NCI-H2081 treated with DMSO at 0.1 percent for 48 hours (cell line): ENCODE data around the gene NPW.
"Not testable (repeated sequence)": the region's sequence is repeated elsewhere in the genome, so short reads cannot be mapped to it uniquely, and the experiment has no call there.

Source experiments
- DNase-seq: peaks from one replicate; lab custom pipeline; 2025; lab: John Stamatoyannopoulos, UW

The NPW gene

DNA sequence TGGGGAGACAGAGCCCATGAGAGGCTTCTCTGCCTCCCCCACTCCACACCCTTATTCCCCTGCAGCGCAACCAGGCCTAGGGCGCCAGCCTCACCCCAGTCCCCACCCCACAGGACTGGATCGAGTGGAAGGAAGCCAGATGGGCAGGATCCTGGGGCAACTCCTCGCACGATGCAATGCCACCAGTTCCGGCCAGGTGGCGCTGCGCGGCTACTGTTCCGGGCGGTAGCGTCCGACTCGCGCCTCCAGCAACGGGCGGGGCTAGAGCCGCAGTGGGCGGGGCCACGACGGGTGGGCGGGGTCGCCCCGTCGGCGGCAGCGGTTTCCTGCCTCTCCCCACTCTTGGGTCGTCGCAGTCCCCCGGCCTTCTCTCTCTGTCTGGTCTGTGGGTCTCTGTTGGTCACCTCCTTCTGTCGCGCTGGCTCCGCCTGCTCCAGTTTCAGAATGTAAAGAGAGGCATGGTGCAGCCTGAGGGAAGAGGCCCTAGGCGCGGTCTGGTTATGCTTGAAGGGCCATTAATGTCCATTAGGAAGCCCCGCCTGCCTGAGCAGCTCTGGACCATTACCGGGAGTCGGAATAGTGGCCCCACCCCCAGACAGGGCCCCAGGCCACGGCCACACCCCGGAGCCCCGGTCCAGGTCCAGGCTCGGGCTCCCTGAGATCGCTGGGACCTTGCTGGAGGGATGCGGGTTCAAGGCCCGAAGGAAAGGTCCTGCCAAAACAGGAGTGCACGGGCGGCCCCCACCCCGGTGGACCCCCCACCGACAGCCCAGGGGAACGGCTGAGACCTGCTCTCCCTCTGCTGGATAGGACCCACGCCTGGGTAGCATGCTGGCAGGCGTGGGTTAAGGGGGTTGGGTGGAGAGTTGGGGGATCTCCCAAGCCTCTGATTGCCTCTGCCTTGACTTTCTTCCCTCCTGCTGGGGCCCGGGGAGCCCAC is 3.8 kb downstream of the NPW start:
- no peak for DNase-seq

DNA sequence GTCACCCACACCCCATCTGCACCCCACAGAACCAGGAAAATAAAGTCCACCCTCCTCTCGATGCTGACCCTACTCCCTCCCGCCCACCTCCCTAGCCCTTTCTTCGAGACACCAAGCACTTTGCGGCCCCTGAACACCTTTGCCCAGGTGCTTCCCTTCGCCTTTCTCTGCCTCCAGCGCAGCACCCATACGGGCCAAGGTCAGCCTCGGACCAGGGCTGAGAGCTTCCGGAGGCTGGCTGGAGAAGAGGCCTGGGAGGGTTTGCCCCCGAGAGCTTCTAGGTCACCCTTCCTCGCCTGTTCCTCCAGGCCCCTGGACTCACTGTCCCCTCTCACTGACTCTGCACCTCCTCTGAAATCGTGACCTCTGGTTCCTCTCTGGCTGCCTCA is 4.4 kb downstream of the NPW start:
- no peak for DNase-seq

DNA sequence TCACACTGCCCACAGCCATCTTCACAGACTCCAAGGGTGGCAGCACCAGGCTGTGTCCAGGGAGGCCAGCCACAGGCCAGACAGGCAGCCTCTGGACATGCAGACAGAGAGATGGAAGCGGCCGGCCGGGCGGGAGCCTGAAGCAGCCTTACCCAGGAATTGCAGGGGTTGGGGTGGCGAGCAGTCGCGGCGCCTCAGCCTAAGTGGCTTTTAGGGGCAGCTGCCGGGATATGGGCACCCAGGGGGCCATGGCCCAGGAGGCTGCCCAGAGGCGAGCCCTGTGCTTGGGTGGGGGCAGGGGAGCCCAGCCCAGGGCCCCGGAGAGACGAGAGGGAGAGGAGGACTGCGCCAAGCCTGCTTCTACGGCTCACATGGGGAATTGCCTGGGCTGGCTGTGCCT is 5.7 kb downstream of the NPW start:
- no peak for DNase-seq

DNA sequence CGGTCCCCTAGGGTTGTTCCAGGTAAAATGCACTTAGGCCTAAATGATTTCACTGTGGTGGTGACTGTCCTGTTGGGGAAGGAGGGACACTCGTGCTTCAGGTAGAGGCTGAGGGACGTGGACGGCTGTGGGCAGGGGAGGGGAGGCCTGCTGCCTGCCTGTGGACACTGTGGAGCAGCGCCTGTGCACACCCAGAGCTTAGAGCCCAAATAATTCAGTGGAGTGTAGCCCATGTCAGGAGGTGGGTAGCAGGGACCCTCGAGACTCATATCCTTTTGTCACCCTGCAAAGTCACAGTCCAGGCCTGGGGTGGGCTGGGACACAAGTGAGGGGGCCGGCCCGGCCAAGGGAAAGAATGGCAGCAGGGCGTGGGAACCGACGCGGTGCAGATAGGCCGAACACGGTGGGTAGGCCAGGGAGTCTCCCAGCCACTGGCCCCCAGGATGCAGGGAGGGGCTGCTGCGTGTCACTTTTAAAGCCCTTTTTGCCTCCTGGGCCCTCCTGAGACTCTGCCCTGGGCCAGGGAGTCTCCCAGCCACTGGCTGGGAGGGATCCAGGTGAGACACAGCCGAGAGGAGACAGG is 6.4 kb downstream of the NPW start:
- no peak for DNase-seq

DNA sequence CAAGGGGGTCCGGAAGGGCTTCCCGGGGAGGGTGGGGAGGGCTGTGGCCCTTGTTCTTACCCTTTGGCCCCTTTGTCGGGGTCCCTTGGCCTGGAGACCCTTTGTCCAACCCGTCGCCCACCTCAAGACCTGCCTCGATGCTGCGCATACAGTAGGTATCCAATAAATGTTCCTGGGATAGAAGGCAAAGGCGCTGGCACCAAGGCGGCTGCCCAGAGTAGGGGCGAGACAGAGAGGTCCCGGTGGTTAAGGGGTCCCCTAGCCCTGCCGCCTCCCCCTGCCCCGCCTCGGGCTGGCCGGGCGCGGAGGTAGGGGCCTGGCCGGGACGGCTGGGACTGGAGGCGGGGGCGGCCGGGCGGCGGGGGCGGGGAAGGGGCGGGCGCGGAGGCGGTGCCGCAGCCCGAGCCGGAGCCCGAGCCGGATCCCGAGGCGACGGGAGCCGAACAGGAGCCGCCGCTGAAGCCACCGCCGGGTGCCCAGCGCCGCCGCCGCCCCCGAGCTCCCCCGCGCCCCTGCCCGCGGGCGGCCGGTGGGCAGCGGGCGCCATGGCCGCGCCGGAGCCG is 7.0 kb downstream of the NPW start, which contains the start of gene NHERF2:
NHERF2 (plus strand) TSS at position 442 of the 563 bp plus-strand sequence; CDS start at position 546, 104 bp downstream.
- DNase-seq = no peak

DNA sequence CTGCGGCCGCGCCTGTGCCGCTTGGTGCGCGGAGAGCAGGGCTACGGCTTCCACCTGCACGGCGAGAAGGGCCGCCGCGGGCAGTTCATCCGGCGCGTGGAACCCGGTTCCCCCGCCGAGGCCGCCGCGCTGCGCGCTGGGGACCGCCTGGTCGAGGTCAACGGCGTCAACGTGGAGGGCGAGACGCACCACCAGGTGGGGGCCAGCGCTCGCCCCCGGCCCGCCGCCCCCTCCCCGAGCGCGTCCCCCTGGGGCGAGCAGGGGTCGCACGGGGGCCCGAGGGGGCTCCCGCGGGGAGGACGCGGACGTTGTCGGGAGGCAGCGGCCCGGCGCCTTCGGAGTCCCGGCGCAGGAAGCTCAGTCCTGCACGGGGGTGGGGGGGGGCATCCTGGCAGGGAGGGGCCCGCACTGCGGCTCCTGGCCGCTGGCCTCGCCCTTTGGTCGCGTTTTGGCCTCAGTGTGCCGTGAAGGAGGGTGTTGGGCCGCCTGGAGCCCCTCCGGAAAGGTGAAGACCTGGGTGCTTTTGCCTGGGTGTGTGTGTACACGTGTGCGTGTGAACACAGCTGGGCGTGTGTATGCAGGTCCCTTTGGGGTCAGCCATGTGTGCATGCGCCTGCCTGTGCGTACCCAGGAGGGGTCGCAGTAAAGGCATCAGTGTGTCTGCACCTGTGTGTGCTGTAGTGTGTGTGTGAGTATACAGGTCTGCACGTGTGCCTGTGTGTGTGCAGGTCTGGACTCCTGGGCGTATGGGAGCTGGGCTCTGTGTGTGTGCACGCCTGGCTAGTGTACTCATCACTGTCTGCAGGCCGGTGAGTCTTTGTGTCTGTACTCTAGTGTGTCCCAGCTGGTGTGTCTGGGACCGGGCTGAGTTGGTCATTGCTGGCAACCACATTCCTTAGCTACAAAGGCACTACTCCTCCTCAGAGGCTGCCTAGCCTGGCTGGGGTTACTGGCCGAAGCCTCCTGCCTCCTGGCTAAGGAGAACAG is 7.7 kb downstream of the NPW start:
- DNase-seq = no peak

DNA sequence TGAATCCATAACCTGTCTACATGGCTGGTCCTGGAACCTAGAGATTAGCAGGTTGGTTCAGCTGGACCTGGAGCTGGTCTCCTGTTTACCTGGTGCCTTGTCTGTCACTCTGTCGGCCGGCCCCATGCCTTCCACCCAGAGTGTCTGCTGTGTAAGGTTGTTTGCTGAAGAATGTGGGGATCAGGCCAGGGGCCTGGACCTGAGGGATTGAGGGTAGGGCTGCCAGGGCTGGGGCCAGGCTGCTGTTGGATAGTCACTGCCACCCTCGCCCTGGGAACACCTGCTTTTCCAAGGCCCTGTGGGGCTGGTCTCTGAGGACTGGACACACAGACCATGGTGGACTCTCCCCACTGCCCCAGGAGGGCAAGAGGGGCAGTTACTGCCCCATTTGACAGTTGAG is 8.6 kb downstream of the NPW start:
- no peak for DNase-seq

DNA sequence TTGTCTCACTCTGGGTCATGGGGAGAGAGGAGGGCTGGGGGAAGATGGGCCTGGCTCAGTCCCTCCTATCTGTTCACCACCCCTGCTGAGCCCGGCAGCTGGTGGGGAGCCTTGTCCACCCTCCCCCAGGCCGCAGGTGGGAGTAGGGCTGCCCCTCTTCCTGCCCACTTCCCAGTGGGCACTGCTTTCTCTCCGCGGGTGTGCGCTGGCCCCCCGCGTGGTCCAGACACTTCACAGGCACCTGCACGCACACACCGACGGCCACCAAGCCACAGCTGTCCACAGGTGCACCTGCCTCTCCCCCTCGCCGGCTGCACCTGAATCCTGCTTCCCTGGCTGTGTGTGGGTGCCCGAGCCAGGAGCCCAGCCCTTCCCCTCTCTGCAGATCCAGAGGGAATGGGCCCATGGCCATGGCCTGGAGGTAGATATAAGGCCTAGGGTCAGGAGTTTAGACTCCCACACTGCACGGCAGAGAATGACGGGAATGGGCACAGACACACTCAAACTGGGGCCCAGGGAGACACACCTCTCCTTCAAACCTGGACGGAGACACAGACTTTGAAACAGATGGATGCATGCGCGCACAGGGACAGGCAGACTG is 9.1 kb downstream of the NPW start:
- DNase-seq = no peak

DNA sequence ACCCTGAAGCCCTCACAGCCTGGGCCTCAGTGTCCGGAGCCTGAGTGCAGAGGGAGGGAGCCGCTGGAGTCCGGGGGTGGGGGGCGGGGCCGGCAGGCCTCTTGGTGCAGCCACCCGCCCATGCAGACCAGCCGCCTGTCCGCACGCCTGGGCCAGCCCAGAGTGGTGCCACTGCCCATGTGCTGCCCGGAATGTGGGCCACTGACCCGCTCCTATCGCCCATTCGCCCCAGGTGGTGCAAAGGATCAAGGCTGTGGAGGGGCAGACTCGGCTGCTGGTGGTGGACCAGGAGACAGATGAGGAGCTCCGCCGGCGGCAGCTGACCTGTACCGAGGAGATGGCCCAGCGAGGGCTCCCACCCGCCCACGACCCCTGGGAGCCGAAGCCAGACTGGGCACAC is 9.8 kb downstream of the NPW start:
- DNase-seq = no peak

DNA sequence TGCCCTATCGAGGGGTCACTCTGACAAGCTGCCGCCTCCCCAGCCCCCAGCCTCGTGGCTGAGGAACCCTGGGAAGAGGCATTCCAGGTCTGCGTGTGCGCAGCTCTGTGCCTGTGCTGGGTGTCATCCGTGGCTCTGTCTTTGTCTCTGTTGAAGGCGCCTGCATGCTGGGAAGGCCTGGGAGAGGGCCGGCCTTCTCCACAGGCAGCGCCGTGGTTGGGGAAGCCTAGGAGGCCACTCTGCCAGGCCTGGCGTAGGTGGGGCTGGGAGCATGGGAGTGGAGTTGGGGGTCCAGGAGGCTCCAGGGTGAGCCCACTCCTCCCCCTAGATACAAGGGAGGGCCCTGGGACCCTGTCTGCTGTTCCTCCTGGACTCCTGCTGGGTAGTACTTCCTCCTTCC is 10.5 kb downstream of the NPW start:
- no peak for DNase-seq

DNA sequence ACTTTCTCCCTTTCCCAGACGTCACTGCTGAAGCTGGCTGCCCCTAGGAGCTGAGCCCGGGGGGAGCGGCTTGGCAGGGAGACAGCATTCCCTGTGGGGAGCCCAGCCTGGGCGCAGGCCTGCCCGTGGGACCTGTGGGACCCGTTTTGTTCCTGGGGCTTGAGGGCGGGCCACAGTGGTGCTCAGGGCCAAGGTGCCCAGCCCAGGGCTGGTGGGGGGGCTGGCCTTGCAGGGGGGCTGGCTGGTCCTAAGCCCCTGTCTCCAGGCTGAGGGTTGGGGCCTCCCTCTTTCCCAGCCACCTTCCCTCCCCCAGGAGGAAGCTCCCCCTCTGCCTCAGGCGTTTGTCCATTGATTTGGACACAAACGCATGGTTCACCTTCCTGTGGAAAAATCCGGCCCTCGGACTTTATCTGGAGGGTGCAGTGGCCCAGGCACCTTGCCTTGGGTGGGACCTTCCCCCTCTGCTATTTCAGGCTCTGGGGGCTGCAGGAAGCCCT is 11.5 kb downstream of the NPW start:
- DNase-seq = no peak

DNA sequence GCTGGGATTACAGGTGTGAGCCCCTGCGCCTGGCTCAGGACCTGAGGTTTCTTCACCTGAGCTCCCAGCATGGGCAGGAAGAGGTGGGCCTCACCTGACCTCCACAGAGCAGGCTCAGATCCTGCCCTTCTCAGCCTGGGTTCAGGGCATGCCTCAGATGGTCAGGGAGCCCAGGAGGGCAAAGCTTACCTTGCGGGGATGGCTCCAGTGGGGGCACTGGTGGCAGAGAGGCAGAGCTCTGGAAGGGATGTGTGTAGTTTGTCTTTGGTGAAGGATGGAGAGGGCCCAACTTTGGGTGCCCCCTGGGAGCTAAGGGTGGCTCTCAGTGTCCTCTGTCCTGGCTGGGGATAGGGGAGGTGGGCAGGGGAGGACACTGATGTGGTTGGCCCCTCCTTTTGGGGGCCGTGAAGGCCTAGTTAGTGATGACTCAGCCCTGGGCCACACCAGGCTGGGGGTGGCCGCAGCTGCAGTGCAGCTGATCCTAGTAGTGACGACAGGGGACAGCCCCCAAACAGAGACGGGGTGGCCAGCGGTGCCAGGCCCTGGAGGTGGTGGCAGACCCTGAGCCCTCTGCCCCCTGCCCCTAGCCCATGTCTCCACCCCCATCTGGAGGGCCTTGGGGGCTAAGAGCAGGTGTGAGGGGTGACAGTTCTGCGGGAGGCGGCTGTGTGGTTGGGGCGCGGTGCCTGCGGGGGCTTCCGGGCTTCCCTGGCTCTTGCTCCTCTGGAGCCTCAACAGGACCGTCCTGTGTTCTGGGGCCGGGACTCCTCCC is 12.9 kb downstream of the NPW start:
- DNase-seq = no peak

DNA sequence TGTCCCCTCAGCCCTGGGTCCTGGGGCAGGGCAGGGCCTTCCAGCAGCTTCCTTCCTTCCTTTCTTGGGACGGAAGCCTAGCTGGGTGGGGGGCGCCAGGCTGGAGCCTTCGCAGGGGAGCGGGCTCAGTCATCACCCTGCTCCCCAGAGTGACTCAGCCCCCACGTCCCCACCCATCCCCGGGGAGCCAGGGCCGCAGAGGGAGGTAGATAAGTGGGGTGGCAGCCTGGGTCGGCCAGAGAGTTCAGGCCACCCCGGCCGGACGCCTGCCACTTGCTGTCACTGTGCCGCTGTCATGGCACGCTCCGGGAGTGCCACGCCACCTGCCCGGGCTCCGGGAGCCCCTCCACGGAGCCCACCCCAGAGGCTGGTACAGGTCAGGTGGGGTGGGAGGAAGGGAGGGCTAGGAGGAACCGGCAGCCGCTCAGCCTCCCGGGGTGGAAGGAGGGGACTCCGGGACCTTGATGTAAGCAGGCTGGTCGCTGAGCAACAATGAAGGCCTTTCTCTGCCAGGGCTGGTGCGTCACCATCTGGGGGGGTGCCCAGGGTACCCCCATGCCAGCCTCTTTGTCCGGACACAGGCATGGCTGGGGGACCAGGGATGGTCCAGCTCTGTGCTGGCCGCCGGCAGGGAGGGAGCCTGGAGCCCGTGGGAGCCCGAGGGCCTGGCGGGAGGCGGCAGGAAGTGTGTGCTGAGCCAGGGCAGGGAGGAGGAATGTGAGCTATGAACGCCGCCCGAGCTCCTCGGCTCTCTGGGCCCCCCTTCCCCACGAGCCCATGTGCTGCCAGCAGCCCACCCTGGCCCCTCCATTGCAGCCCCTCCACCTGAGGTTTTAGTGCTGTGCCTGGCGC is 13.7 kb downstream of the NPW start:
- no peak for DNase-seq

DNA sequence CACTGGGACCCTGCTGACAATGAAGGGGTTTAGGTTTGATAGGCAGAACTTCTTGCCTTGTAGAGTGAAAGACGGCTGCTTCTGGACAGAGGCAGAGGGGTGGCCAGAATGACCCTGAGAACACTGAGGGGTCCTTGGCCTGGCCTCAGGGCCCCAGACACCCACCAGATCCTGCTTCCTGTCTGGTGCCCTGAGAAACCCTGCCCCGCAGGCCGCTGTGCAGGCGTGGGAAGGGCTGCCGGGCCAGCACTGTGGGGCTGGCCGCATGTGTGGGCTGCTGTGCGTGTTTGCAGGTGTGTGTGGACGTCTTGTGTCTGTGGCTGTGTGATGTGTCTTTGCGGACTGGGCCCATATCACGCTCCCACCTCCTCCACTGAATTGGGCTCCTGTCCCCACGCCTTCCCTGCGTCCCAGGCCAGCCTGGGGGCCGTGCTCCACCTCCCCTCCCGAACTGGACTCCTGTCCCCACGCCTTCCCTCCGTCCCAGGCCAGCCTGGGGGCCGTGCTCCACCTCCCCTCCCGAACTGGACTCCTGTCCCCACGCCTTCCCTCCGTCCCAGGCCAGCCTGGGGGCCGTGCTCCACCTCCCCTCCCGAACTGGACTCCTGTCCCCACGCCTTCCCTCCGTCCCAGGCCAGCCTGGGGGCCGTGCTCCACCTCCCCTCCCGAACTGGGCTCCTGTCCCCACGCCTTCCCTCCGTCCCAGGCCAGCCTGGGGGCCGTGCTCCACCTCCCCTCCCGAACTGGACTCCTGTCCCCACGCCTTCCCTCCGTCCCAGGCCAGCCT is 14.5 kb downstream of the NPW start:
- DNase-seq = not testable (repeated sequence)

DNA sequence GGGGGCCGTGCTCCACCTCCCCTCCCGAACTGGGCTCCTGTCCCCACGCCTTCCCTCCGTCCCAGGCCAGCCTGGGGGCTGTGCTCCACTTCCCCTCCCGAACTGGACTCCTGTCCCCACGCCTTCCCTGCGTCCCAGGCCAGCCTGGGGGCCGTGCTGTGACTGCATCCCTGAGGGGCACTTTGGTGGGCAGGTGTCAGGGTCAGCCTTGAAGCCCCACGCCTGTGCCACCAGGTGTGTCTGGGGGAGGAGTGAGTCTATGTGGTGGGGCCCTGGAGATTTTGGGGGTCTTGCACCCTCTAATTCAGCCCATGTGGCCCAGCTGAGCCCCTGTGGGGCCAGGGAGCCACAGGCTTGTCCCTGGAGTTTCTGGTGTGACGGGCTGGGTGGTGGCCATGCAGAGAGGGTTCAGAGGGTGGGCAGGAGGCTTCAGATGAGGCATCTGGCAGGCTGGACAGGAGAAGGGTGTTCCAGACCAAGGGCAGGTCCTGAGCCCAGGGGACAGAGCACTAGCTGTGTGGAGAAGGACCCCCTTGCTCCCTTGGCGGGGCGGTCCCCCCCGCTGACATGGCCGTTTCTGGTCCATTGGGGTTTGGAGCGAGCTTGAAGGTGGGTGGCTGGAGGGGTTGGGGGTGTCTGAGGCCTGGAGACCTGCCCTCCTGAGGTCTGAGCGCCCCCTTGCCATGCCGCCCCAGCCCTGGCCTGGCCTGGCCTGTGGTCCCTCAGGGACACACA is 15.3 kb downstream of the NPW start:
- DNase-seq = no peak

DNA sequence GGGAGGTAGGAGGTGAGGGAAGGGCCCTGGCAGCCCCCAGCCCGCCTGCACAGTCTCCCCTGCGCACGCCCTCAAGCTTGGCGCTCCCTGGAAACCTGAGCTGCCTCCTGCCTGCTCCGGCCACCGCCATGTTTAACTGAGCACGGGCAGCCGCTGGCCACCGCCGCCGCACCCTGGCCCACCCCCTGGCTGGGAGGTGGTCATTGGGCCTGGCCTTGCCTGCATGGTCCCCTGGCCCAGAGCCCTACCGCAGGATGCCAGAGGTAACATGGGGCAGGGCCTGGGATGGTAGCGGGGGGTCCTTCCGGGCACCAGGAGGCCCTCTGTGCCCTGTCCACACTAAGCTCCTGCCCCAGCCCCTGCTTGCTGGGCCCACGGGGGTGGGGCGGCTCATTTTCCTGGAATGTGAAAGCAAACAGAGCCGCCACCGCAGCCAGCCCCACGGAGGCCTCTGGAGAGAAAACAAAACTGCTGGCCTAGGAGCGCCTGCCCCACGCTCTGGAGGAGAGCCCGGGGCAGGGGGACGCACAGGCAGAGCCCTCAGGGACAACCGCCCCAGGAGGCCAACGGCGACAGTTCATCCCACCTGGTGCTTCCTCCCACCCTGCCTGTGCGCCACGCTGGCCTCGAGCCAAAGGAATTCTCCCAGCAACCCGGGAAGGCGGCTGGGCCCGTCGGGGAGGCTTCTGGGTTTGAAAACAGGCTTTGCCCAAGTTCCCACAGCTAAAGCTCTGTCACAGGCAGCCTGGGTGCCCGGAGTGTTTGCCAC is 16.0 kb downstream of the NPW start:
- no peak for DNase-seq

DNA sequence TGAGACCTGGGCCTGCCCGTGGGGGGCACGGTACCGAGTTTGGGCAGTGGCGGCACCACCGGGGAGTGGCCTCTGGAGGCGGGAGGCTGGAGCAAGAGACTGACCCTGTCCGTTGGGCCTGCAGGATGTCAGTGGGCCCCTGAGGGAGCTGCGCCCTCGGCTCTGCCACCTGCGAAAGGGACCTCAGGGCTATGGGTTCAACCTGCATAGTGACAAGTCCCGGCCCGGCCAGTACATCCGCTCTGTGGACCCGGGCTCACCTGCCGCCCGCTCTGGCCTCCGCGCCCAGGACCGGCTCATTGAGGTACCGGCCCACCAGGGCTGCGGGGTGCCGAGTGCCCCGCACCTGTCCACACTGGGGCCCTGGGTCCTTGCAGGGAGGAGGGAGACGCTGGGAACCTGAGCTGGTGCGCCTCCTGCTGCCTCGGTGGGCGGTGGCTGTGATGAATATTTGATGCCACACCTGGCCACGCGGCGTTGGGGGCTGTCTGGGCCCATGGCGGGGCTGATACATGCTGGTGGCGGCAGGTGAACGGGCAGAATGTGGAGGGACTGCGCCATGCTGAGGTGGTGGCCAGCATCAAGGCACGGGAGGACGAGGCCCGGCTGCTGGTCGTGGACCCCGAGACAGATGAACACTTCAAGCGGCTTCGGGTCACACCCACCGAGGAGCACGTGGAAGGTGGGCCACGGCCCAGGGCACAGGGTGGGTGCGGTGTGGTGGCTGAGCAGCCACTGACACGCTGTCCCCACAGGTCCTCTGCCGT is 16.8 kb downstream of the NPW start:
- DNase-seq = no peak
